H1 (cell line): ENCODE measurements around the gene DNAJC7. TPM values are rescaled to one million over a fixed set of nuclear protein-coding genes. Genes with fewer than 3 reads are reported as not detected.

Source experiments
- CTCF ChIA-PET: fragments of 300-600 bp; sonication (Branson Sonifier 250); formaldehyde crosslinking; loops from one replicate; lab custom pipeline; 2021; ENCODE audit not compliant: partially characterized antibody; lab: Charles Lee
- POLR2A ChIA-PET: fragments of 300-600 bp; sonication (Branson Sonifier 250); formaldehyde crosslinking; loops from one replicate; lab custom pipeline; 2021; ENCODE audit warnings: inconsistent platforms; ENCODE audit not compliant: partially characterized antibody; lab: Charles Lee
- DNase-seq, 2 experiments: peaks; one replicate each; pipeline versions ENCODE4 v3.0.0 to v3.0.0-alpha.2; 2010 to 2022; ENCODE audit warnings: low spot score in 2 of 2, low read depth in 1 of 2, mixed read lengths in 1 of 2
- FAIRE-seq: peaks from 2 replicates; lab custom pipeline; 2011; peaks lifted over from hg19 to GRCh38; lab: Jason Lieb, UNC
- H2AFZ ChIP-seq: 2 replicates; pipeline ENCODE4 v1.8.1; 2012; ENCODE audit warnings: low read length, inconsistent platforms
- H2AK5ac ChIP-seq: 2 replicates; pipeline ENCODE4 v1.6.1; 2013; ENCODE audit warnings: low read depth, low read length
- H2BK120ac ChIP-seq: replicated peaks from 2 replicates; pipeline ENCODE3; 2013; ENCODE audit warnings: low read depth, low read length, inconsistent platforms
- H2BK12ac ChIP-seq: 2 replicates; pipeline ENCODE4 v1.6.1; 2013; ENCODE audit warnings: low read depth, low read length
- H2BK15ac ChIP-seq: 2 replicates; pipeline ENCODE4 v1.6.1; 2013; ENCODE audit warnings: low read length
- H2BK20ac ChIP-seq: 2 replicates; pipeline ENCODE4 v1.6.1; 2013; ENCODE audit warnings: low read length
- H2BK5ac ChIP-seq: 2 replicates; pipeline ENCODE4 v1.6.1; 2013; ENCODE audit warnings: low read depth, low read length
- H3K14ac ChIP-seq: 2 replicates; pipeline ENCODE4 v1.6.1; 2013; ENCODE audit warnings: inconsistent platforms; ENCODE audit not compliant: insufficient read length
- H3K18ac ChIP-seq: 2 replicates; pipeline ENCODE4 v1.6.1; 2013; ENCODE audit warnings: low read length; ENCODE audit errors: extremely low read depth
- H3K23ac ChIP-seq: 2 replicates; pipeline ENCODE4 v1.6.1; 2013; ENCODE audit warnings: inconsistent platforms; ENCODE audit not compliant: insufficient read length
- H3K23me2 ChIP-seq: 2 replicates; pipeline ENCODE4 v1.6.1; 2013; ENCODE audit warnings: low read depth, low read length
- H3K27ac ChIP-seq: 2 replicates; pipeline ENCODE4 v1.6.1; 2011; ENCODE audit warnings: low read depth, low read length, inconsistent platforms
- H3K27me3 ChIP-seq, 4 experiments: replicated peaks in 1 of 4; 1 replicate in 1 of 4; 2 replicates in 3 of 4; pipeline versions ENCODE4 v1.6.1 to v1.8.1; 2011 to 2013; ENCODE audit warnings: low read length in 3 of 4, mild to moderate bottlenecking in 3 of 4, inconsistent platforms in 2 of 4, mixed read lengths in 2 of 4, moderate library complexity in 1 of 4; ENCODE audit not compliant: control insufficient read depth in 3 of 4, insufficient read depth in 3 of 4; ENCODE audit errors: extremely low read depth in 1 of 4
- H3K36me3 ChIP-seq, 4 experiments: 2 replicates each; pipeline versions ENCODE4 v1.6.1 to v1.8.1; 2011 to 2013; ENCODE audit warnings: mild to moderate bottlenecking in 4 of 4, low read length in 3 of 4, moderate library complexity in 2 of 4, control low read depth in 1 of 4, inconsistent platforms in 1 of 4; ENCODE audit not compliant: insufficient read depth in 4 of 4, control insufficient read depth in 2 of 4
- H3K4ac ChIP-seq: replicated peaks from 2 replicates; pipeline ENCODE3; 2013; ENCODE audit warnings: low read length, low read depth, mixed read lengths, inconsistent platforms; ENCODE audit not compliant: insufficient read length
- H3K4me1 ChIP-seq, 4 experiments: replicated peaks in 1 of 4; 1 replicate in 1 of 4; 2 replicates in 3 of 4; pipeline versions ENCODE4 v1.6.1 to v1.8.1; 2011 to 2013; ENCODE audit warnings: low read length in 3 of 4, inconsistent platforms in 2 of 4, mixed read lengths in 1 of 4; ENCODE audit not compliant: insufficient read depth in 4 of 4, control insufficient read depth in 3 of 4
- H3K4me2 ChIP-seq, 2 experiments: 2 replicates each; pipeline versions ENCODE4 v1.6.1 to v1.8.1; 2011 to 2013; ENCODE audit warnings: low read depth in 2 of 2, low read length in 2 of 2, control low read depth in 1 of 2, inconsistent platforms in 1 of 2, mild to moderate bottlenecking in 1 of 2; ENCODE audit not compliant: insufficient read depth in 1 of 2
- H3K4me3 ChIP-seq, 4 experiments: fragments of 200-600, 300-600 bp in 1 of 4; sonication (generic), shearing (Covaris generic), sonication (Bioruptor Twin) in 1 of 4; 2 replicates each; pipeline versions ENCODE4 v1.5.1 to v1.8.1; 2011 to 2016; ENCODE audit warnings: low read length in 4 of 4, low read depth in 3 of 4, control low read depth in 2 of 4, inconsistent platforms in 2 of 4, mild to moderate bottlenecking in 2 of 4, mixed read lengths in 1 of 4, moderate library complexity in 1 of 4; ENCODE audit not compliant: insufficient read depth in 2 of 4; ENCODE audit errors: extremely low read depth in 1 of 4
- H3K56ac ChIP-seq: replicated peaks from 2 replicates; pipeline ENCODE3; 2013; ENCODE audit warnings: low read depth, mild to moderate bottlenecking, mixed read lengths, low read length, inconsistent platforms; ENCODE audit not compliant: insufficient read length
- H3K79me1 ChIP-seq: 2 replicates; pipeline ENCODE4 v1.6.1; 2013; ENCODE audit warnings: low read depth, low read length, control low read depth
- H3K79me2 ChIP-seq, 2 experiments: 2 replicates each; pipeline versions ENCODE4 v1.6.1 to v1.8.1; 2012 to 2013; ENCODE audit warnings: low read length in 2 of 2, mild to moderate bottlenecking in 2 of 2, inconsistent platforms in 1 of 2; ENCODE audit not compliant: insufficient read depth in 2 of 2, control insufficient read depth in 1 of 2
- H3K9ac ChIP-seq, 4 experiments: replicated peaks in 1 of 4; 1 replicate in 1 of 4; 2 replicates in 3 of 4; pipeline versions ENCODE4 v1.6.1 to v1.8.1; 2011 to 2013; ENCODE audit warnings: low read depth in 3 of 4, low read length in 3 of 4, control low read depth in 2 of 4, mild to moderate bottlenecking in 2 of 4, moderate library complexity in 2 of 4, inconsistent platforms in 1 of 4; ENCODE audit errors: extremely low read depth in 1 of 4
- H3K9me3 ChIP-seq, 2 experiments: 2 replicates each; pipeline versions ENCODE4 v1.6.1 to v1.8.1; 2012 to 2013; ENCODE audit warnings: mild to moderate bottlenecking in 2 of 2, moderate library complexity in 2 of 2, control low read depth in 1 of 2, inconsistent platforms in 1 of 2, low read depth in 1 of 2, low read length in 1 of 2, mixed read lengths in 1 of 2; ENCODE audit not compliant: insufficient read depth in 2 of 2
- H4K20me1 ChIP-seq, 2 experiments: replicated peaks in 1 of 2; 2 replicates each; pipeline versions ENCODE3 to v1.8.1; 2011 to 2013; ENCODE audit warnings: inconsistent platforms in 2 of 2, low read length in 2 of 2, mild to moderate bottlenecking in 1 of 2; ENCODE audit not compliant: insufficient read depth in 2 of 2, control insufficient read depth in 1 of 2
- H4K5ac ChIP-seq: 2 replicates; pipeline ENCODE4 v1.6.1; 2013; ENCODE audit warnings: low read length, low read depth, mixed read lengths, inconsistent platforms; ENCODE audit not compliant: insufficient read length
- H4K8ac ChIP-seq: 2 replicates; pipeline ENCODE4 v1.8.0; 2013; ENCODE audit warnings: mild to moderate bottlenecking, moderate library complexity, low read length, inconsistent platforms; ENCODE audit not compliant: insufficient read depth; ENCODE audit errors: extremely low read depth
- H4K91ac ChIP-seq: replicated peaks from 2 replicates; pipeline ENCODE3; 2013; ENCODE audit warnings: low read length, mixed read lengths, inconsistent platforms; ENCODE audit not compliant: insufficient read length
- ASH2L ChIP-seq: fragments of 200-600, 300-600 bp; sonication (generic); IDR thresholded peaks from one replicate; pipeline ENCODE4 v1.7.1; 2017; ENCODE audit warnings: low read length
- BACH1 ChIP-seq: IDR thresholded peaks from 2 replicates; pipeline ENCODE4 v1.6.1; 2012; ENCODE audit warnings: low read length, improper control_type of control experiment
- BRCA1 ChIP-seq: IDR thresholded peaks from 2 replicates; pipeline ENCODE4 v1.6.1; 2012; ENCODE audit warnings: low read depth, low read length, improper control_type of control experiment
- E2F6 ChIP-seq: IDR thresholded peaks from 2 replicates; pipeline ENCODE4 v1.6.1; 2012; ENCODE audit warnings: inconsistent platforms
- FOSL1 ChIP-seq: IDR thresholded peaks from 2 replicates; pipeline ENCODE4 v1.6.1; 2011; ENCODE audit warnings: mild to moderate bottlenecking, low read depth, low read length, moderate library complexity; ENCODE audit not compliant: insufficient read depth
- TCF12 ChIP-seq: IDR thresholded peaks from 2 replicates; pipeline ENCODE4 v1.6.1; 2011; ENCODE audit warnings: low read depth, mild to moderate bottlenecking, low read length
- YY1 ChIP-seq: IDR thresholded peaks from 2 replicates; pipeline ENCODE4 v1.6.1; 2011; ENCODE audit warnings: low read depth, mild to moderate bottlenecking, low read length
- WGBS, 2 experiments: shearing (Covaris generic) in 1 of 2; methylation state at CpG; one replicate each; pipeline versions ENCODE4 v1.1.6 to v1.1.7; 2013 to 2015; ENCODE audit warnings: low lambda C conversion rate in 2 of 2, mixed read lengths in 2 of 2, inconsistent platforms in 1 of 2, low coverage in 1 of 2, missing lambda C conversion rate in 1 of 2; ENCODE audit not compliant: insufficient replicate concordance in 2 of 2, insufficient coverage in 1 of 2, insufficient read length in 1 of 2; ENCODE audit errors: extremely low coverage in 1 of 2, missing lambda C conversion rate in 1 of 2; 5-methylcytosine and 5-hydroxymethylcytosine counted together
- polyA plus RNA-seq, 7 experiments: library from polyadenylated mRNA; depleted of rRNA in 3 of 7; stranded (reverse) in 5 of 7; unstranded in 2 of 7; fragments of >200 nt in 5 of 7; fragments of 200-250 nt in 2 of 7; gene quantifications; 1 replicate in 5 of 7; 2 replicates in 1 of 7; 4 replicates in 1 of 7; pipeline versions ENCODE4 v1.2.1 to v1.2.3, GENCODE V29; 2011 to 2013; ENCODE audit warnings: missing spikeins in 2 of 7, mixed read lengths in 2 of 7
- total RNA-seq: library from RNA; stranded (reverse); fragmentation: NEBNext Ultra II Directional; extraction: Animal tissue kit (Norgen Biotek cat#: 25700); gene quantifications from 2 replicates; pipeline ENCODE4 v1.2.1, GENCODE V29; 2021

DNAJC7 gene
- total and polyA plus RNA-seq, 2 of the 8 experiments (the other 6 are each of a cell fraction or from before 2014, with no cell fraction given), result 31.0 to 148 TPM

- Histone ChIP-seq H2BK20ac (no peak overlapping the region), H3K23ac (no peak overlapping the region)
- no peak for TF ChIP-seq TCF12
- no peak for TF ChIP-seq BRCA1
- TF ChIP-seq YY1, result no peak
- no peak for TF ChIP-seq FOSL1
- TF ChIP-seq ASH2L, result no peak
- no peak for TF ChIP-seq E2F6
- TF ChIP-seq BACH1, result no peak
- TF ChIP-seq, all 59 proteins: peak for 0
- WGBS, 2 experiments, result 78% methylated on average over 11 of the region's 12 CpGs; no CpG with 5 or more reads in 1 of the 2 experiments
- Histone ChIP-seq H3K9ac (no peak overlapping the region), H2AK5ac (no peak overlapping the region), H2AFZ (no peak overlapping the region), H3K18ac (no peak overlapping the region), H3K79me2 (no peaks in the 10 kb centered on the region), H3K27ac (no peak overlapping the region), H2BK120ac (no peak overlapping the region), H4K91ac (no peak overlapping the region), H3K56ac (no peak overlapping the region), H3K23me2 (peaks cover 8% of the 10 kb centered on the region; the same call in 1 of the 2 replicates), H4K8ac (no peak overlapping the region), H4K20me1 (no peaks in the 10 kb centered on the region), H3K27me3 (peaks cover 0 to 4% (median 1%) of the 10 kb centered on the region in 4 experiments; a peak in 3 of 7 replicates), H2BK5ac (no peak overlapping the region), H3K36me3 (no peaks in the 10 kb centered on the region), H3K4ac (no peak overlapping the region), H3K79me1 (no peaks in the 10 kb centered on the region), H2BK15ac (no peak overlapping the region), H3K4me3 (no peak overlapping the region), H3K4me1 (peaks cover 0 to 8% (median 2%) of the 10 kb centered on the region in 4 experiments; a peak in 5 of 7 replicates), H2BK12ac (no peak overlapping the region), H3K9me3 (no peaks in the 10 kb centered on the region), H4K5ac (no peak overlapping the region), H3K4me2 (no peak overlapping the region), H3K14ac (no peak overlapping the region)
- ChIA-PET CTCF (interaction anchor here (1.3 to 38.8 kb wide), 3 partner anchors 18 to 59 kb away, joined by 5 to 1084 read pairs (median 191); partner anchors contain the start of genes DHX58, HSPB9, KAT2A and ZNF385C), POLR2A (interaction anchor here (0.7 kb wide), 1 partner anchor 64 kb away, joined by 3 read pairs; no protein-coding TSS in a partner anchor)
- DNase-seq, result no peak
- FAIRE-seq, result no peak
These were observed 30.1 kb upstream of the DNAJC7 start for GRCh38 chr17:42047343-42047742.
